HepG2 (cell line): ENCODE data around the gene FRMD3. TPM values are rescaled to one million over a fixed set of nuclear protein-coding genes. Genes with fewer than 3 reads are reported as not detected.

Experiments used
- ARNT2 ChIP-seq: sonication (generic); formaldehyde crosslinking; IDR thresholded peaks from 2 replicates; pipeline ENCODE4 v1.8.0; 2022; ENCODE audit warnings: mild to moderate bottlenecking, low read depth, missing genetic modification reagents, moderate library complexity
- ELK4 ChIP-seq: sonication (generic); formaldehyde crosslinking; IDR thresholded peaks from 2 replicates; pipeline ENCODE4 v1.9.0; 2021; ENCODE audit warnings: missing genetic modification reagents, borderline replicate concordance
- ETV6 ChIP-seq: sonication (generic); formaldehyde crosslinking; conservative IDR thresholded peaks from 2 replicates; pipeline ENCODE4 v1.4.0; 2020; ENCODE audit warnings: missing genetic modification reagents
- FOXJ3 ChIP-seq: sonication (generic); formaldehyde crosslinking; IDR thresholded peaks from 2 replicates; pipeline ENCODE4 v1.4.0; 2020; ENCODE audit warnings: missing genetic modification reagents, mild to moderate bottlenecking, borderline replicate concordance
- FOXK1 ChIP-seq: sonication (generic); formaldehyde crosslinking; IDR thresholded peaks from 2 replicates; pipeline ENCODE4 v1.4.0; 2020; ENCODE audit warnings: low read depth, missing genetic modification reagents, borderline replicate concordance
- GATAD2A ChIP-seq: IDR thresholded peaks from 2 replicates; pipeline ENCODE4 v1.6.1; 2016
- KDM2A ChIP-seq: sonication (generic); formaldehyde crosslinking; IDR thresholded peaks from 2 replicates; pipeline ENCODE4 v1.4.0; 2020; ENCODE audit warnings: low read depth, missing genetic modification reagents, borderline replicate concordance
- PATZ1 ChIP-seq: sonication (generic); formaldehyde crosslinking; IDR thresholded peaks from 2 replicates; pipeline ENCODE4 v1.4.0; 2020; ENCODE audit warnings: missing genetic modification reagents
- STAT6 ChIP-seq: sonication (generic); formaldehyde crosslinking; IDR thresholded peaks from 2 replicates; pipeline ENCODE4 v1.4.0; 2020; ENCODE audit warnings: missing genetic modification reagents, mild to moderate bottlenecking, borderline replicate concordance
- UBTF ChIP-seq: sonication (generic); formaldehyde crosslinking; IDR thresholded peaks from 2 replicates; pipeline ENCODE4 v1.4.0; 2020; ENCODE audit warnings: mild to moderate bottlenecking, missing genetic modification reagents
- ZFX ChIP-seq: sonication (generic); formaldehyde crosslinking; IDR thresholded peaks from 2 replicates; pipeline ENCODE4 v1.4.0; 2020; ENCODE audit warnings: mild to moderate bottlenecking, low read depth, missing genetic modification reagents, moderate library complexity
- ZNF232 ChIP-seq: sonication (generic); formaldehyde crosslinking; IDR thresholded peaks from 2 replicates; pipeline ENCODE4 v1.4.0; 2020; ENCODE audit warnings: missing genetic modification reagents, borderline replicate concordance
- ZNF280B ChIP-seq: sonication (generic); formaldehyde crosslinking; IDR thresholded peaks from 2 replicates; pipeline ENCODE4 v1.5.0; 2020; ENCODE audit warnings: missing genetic modification reagents, mild to moderate bottlenecking, borderline replicate concordance
- ZNF512 ChIP-seq: sonication (generic); formaldehyde crosslinking; IDR thresholded peaks from 2 replicates; pipeline ENCODE4 v1.4.0; 2020; ENCODE audit warnings: mild to moderate bottlenecking, missing genetic modification reagents
- ZNF619 ChIP-seq: sonication (generic); formaldehyde crosslinking; IDR thresholded peaks from 2 replicates; pipeline ENCODE4 v1.4.0; 2020; ENCODE audit warnings: mild to moderate bottlenecking, missing genetic modification reagents
- ZNF737 ChIP-seq: sonication (generic); formaldehyde crosslinking; IDR thresholded peaks from 2 replicates; pipeline ENCODE4 v1.5.0; 2020; ENCODE audit warnings: missing genetic modification reagents, mild to moderate bottlenecking, borderline replicate concordance
- polyA plus RNA-seq, 8 experiments: library from polyadenylated mRNA; depleted of rRNA in 3 of 8; stranded (reverse) in 7 of 8; unstranded in 1 of 8; fragments of >200 nt; fragmentation: Illumina TruSeq in 4 of 8; extraction: Trizol in 4 of 8; gene quantifications; 2 replicates each; pipeline versions ENCODE4 v1.2.1 to v1.2.3, GENCODE V29; 2011 to 2016; ENCODE audit warnings: low read depth in 4 of 8, missing spikeins in 1 of 8, mixed read lengths in 1 of 8; ENCODE audit not compliant: insufficient read depth in 1 of 8
- total RNA-seq, 5 experiments: library from RNA; depleted of rRNA; stranded (reverse); fragments of >200 nt; fragmentation: Illumina TruSeq; extraction: Trizol; gene quantifications; 2 replicates each; pipeline ENCODE4 v1.2.3, GENCODE V29; 2016; ENCODE audit warnings: low read depth in 1 of 5

Gene FRMD3
- total and polyA plus RNA-seq, 2 of the 13 experiments (the other 11 are each of a cell fraction or from before 2014, with no cell fraction given), result 3.2 to 7.7 TPM

- TF ChIP-seq PATZ1 (CRISPR knock-in tag) (peak; percentile 92), ZNF737 (CRISPR knock-in tag) (no peak), FOXK1 (CRISPR knock-in tag) (0 out of 2 replicates have a peak, but pooled peaks have one; percentile 5), ZFX (CRISPR knock-in tag) (peak; percentile 29; the same call in 1 of the 2 replicates), ZNF232 (CRISPR knock-in tag) (no peak), ELK4 (CRISPR knock-in tag) (no peak), ZNF280B (CRISPR knock-in tag) (no peak), FOXJ3 (CRISPR knock-in tag) (no peak), UBTF (CRISPR knock-in tag) (peak; percentile 28; the same call in 1 of the 2 replicates), ZNF512 (CRISPR knock-in tag) (0 out of 2 replicates have a peak, but pooled peaks have one; percentile 26), GATAD2A (CRISPR knock-in tag) (0 out of 2 replicates have a peak, but pooled peaks have one; percentile 16), ZNF619 (0 out of 2 replicates have a peak, but pooled peaks have one; percentile 25), STAT6 (CRISPR knock-in tag) (0 out of 2 replicates have a peak, but pooled peaks have one; percentile 31), KDM2A (CRISPR knock-in tag) (0 out of 2 replicates have a peak, but pooled peaks have one; percentile 24), ETV6 (CRISPR knock-in tag) (no peak), ARNT2 (CRISPR knock-in tag) (no peak)
Observed at GRCh38 chr9:83432104-83432627, 106.0 kb downstream of the FRMD3 start (continued).
